Measurements from ENCODE around the gene PPP1R13B.
A peak's percentile ranks its signal among the peaks of the same experiment; 100 is the strongest.

The PPP1R13B gene

GRCh38 chr14:103721334-103722120 is 125.8 kb downstream of the PPP1R13B start:
- DNase-seq (ENCODE audit: low read depth), result no peak
- no peak for TF ChIP-seq CTCF (conservative IDR thresholded peaks at IDR 0.05; ENCODE audit: low read length)
- H3K4me3 ChIP-seq (ENCODE audit: low read length), result no peak overlapping the region

GRCh38 chr14:103719751-103720150 is 127.6 kb downstream of the PPP1R13B start:
- no peak for TF ChIP-seq CTCF (conservative IDR thresholded peaks at IDR 0.05; ENCODE audit: low read length)
- no peak overlapping the region for H3K4me3 ChIP-seq (ENCODE audit: low read length)
- DNase-seq (ENCODE audit: low read depth), result no peak

- no peak overlapping the region for H3K4me3 ChIP-seq (ENCODE audit: low read length)
- peak; percentile 53 for DNase-seq (ENCODE audit: low read depth)
- no peak for TF ChIP-seq CTCF (conservative IDR thresholded peaks at IDR 0.05; ENCODE audit: low read length)
Observed at GRCh38 chr14:103718572-103718971, 128.8 kb downstream of the PPP1R13B start.

GRCh38 chr14:103716899-103717411 is 130.4 kb downstream of the PPP1R13B start:
- DNase-seq (ENCODE audit: low read depth), result no peak
- no peak for TF ChIP-seq CTCF (conservative IDR thresholded peaks at IDR 0.05; ENCODE audit: low read length)
- H3K4me3 ChIP-seq (ENCODE audit: low read length), result peak overlapping the region; percentile 72

GRCh38 chr14:103716091-103716801 is 131.1 kb downstream of the PPP1R13B start:
- peak; percentile 29 for DNase-seq (ENCODE audit: low read depth)

More at GRCh38 chr14:103716091-103716801, 131.1 kb downstream of the PPP1R13B start:
- H3K4me3 ChIP-seq (ENCODE audit: low read length), result peak overlapping the region; percentile 72
- TF ChIP-seq CTCF (conservative IDR thresholded peaks at IDR 0.05; ENCODE audit: low read length), result no peak

All from AG10803 (cell line).